ENCODE measurements around the gene TTC28. TPM values are rescaled to one million over a fixed set of nuclear protein-coding genes. Genes with fewer than 3 reads are reported as not detected.

Gene TTC28
- polyA plus RNA-seq, 1 donor from 2014 or later, result 14.8 TPM

- Histone ChIP-seq H3K9ac (ENCODE audit: low read length) (no peak overlapping the region), H3K9me2 (ENCODE audit: insufficient read depth, low read length) (no peaks in the 10 kb centered on the region), H3K4me2 (ENCODE audit: low read length) (no peak overlapping the region), H3K79me2 (replicated peaks; ENCODE audit: insufficient read depth, low read length) (no peaks in the 10 kb centered on the region), H3K4me3 (ENCODE audit: low read length) (no peak overlapping the region), H3K27me3 (ENCODE audit: insufficient read depth, low read depth, low read length) (no peaks in the 10 kb centered on the region), H2AFZ (ENCODE audit: low read depth, low read length) (no peak overlapping the region), H3K36me3 (ENCODE audit: insufficient read depth, low read length) (no peaks in the 10 kb centered on the region), H3F3A (ENCODE audit: insufficient read depth, low read length, poor library complexity, severe bottlenecking) (no peaks in the 10 kb centered on the region), H3K9me3 (ENCODE audit: low read length) (no peaks in the 10 kb centered on the region), H4K20me1 (ENCODE audit: insufficient read depth) (no peaks in the 10 kb centered on the region), H3K27ac (ENCODE audit: low read length) (no peak overlapping the region)
- TF ChIP-seq MXI1 (conservative IDR thresholded peaks at IDR 0.05; ENCODE audit: poor library complexity, severe bottlenecking) (no peak), EP300 (conservative IDR thresholded peaks at IDR 0.05; ENCODE audit: poor library complexity, severe bottlenecking) (no peak), SMC3 (conservative IDR thresholded peaks at IDR 0.05; ENCODE audit: poor library complexity) (no peak), EZH2 (IDR thresholded peaks at IDR 0.05; ENCODE audit: borderline replicate concordance, insufficient read depth, low read length, poor library complexity, severe bottlenecking) (no peak), RAD21 (conservative IDR thresholded peaks at IDR 0.05) (no peak), POLR2AphosphoS5 (IDR thresholded peaks at IDR 0.05) (no peak), TAF1 (IDR thresholded peaks at IDR 0.05; ENCODE audit: low read depth) (no peak)
- TF ChIP-seq, protein P1, sequence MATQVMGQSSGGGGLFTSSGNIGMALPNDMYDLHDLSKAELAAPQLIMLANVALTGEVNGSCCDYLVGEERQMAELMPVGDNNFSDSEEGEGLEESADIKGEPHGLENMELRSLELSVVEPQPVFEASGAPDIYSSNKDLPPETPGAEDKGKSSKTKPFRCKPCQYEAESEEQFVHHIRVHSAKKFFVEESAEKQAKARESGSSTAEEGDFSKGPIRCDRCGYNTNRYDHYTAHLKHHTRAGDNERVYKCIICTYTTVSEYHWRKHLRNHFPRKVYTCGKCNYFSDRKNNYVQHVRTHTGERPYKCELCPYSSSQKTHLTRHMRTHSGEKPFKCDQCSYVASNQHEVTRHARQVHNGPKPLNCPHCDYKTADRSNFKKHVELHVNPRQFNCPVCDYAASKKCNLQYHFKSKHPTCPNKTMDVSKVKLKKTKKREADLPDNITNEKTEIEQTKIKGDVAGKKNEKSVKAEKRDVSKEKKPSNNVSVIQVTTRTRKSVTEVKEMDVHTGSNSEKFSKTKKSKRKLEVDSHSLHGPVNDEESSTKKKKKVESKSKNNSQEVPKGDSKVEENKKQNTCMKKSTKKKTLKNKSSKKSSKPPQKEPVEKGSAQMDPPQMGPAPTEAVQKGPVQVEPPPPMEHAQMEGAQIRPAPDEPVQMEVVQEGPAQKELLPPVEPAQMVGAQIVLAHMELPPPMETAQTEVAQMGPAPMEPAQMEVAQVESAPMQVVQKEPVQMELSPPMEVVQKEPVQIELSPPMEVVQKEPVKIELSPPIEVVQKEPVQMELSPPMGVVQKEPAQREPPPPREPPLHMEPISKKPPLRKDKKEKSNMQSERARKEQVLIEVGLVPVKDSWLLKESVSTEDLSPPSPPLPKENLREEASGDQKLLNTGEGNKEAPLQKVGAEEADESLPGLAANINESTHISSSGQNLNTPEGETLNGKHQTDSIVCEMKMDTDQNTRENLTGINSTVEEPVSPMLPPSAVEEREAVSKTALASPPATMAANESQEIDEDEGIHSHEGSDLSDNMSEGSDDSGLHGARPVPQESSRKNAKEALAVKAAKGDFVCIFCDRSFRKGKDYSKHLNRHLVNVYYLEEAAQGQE (IDR thresholded peaks at IDR 0.05; ENCODE audit: borderline replicate concordance), result no peak
- TF ChIP-seq, protein P2, sequence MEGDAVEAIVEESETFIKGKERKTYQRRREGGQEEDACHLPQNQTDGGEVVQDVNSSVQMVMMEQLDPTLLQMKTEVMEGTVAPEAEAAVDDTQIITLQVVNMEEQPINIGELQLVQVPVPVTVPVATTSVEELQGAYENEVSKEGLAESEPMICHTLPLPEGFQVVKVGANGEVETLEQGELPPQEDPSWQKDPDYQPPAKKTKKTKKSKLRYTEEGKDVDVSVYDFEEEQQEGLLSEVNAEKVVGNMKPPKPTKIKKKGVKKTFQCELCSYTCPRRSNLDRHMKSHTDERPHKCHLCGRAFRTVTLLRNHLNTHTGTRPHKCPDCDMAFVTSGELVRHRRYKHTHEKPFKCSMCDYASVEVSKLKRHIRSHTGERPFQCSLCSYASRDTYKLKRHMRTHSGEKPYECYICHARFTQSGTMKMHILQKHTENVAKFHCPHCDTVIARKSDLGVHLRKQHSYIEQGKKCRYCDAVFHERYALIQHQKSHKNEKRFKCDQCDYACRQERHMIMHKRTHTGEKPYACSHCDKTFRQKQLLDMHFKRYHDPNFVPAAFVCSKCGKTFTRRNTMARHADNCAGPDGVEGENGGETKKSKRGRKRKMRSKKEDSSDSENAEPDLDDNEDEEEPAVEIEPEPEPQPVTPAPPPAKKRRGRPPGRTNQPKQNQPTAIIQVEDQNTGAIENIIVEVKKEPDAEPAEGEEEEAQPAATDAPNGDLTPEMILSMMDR (IDR thresholded peaks at IDR 0.05; ENCODE audit: poor library complexity, severe bottlenecking), result no peak
These were observed 363.6 kb downstream of the TTC28 start for GRCh38 chr22:28316014-28316413.

DNA sequence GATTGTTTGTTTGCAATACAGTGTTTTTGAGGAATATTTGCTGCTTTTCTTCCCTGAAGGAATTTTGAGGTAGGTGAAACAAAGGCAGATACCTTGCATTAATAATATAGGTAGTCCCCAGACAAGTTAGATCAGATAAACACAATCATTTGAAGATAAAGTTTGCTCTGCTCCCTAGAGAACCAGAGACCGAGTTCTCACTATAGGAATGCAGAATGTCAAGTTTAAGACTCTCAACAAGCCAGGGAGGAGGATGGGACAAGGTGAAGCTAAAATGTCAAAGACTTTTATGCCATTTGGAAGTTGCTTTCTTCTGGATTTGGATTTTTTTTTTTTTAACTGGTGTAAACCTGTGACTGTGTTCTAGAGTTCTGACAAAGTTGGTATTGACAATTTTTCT, 364.7 kb downstream of the TTC28 start:
- H3K9me2 ChIP-seq (ENCODE audit: insufficient read depth, low read length), result no peaks in the 10 kb centered on the region
- no peaks in the 10 kb centered on the region for H4K20me1 ChIP-seq (ENCODE audit: insufficient read depth)
- TF ChIP-seq MXI1 (conservative IDR thresholded peaks at IDR 0.05; ENCODE audit: poor library complexity, severe bottlenecking) (no peak), POLR2AphosphoS5 (IDR thresholded peaks at IDR 0.05) (no peak), EZH2 (IDR thresholded peaks at IDR 0.05; ENCODE audit: borderline replicate concordance, insufficient read depth, low read length, poor library complexity, severe bottlenecking) (no peak), RAD21 (conservative IDR thresholded peaks at IDR 0.05) (no peak)
- H3K27me3 ChIP-seq (ENCODE audit: insufficient read depth, low read depth, low read length), result no peaks in the 10 kb centered on the region
- H3K4me3 ChIP-seq (ENCODE audit: low read length), result no peak overlapping the region
- no peaks in the 10 kb centered on the region for H3K36me3 ChIP-seq (ENCODE audit: insufficient read depth, low read length)
- H2AFZ ChIP-seq (ENCODE audit: low read depth, low read length), result no peak overlapping the region
- H3F3A ChIP-seq (ENCODE audit: insufficient read depth, low read length, poor library complexity, severe bottlenecking), result no peaks in the 10 kb centered on the region
- no peak overlapping the region for H3K4me2 ChIP-seq (ENCODE audit: low read length)
- no peak overlapping the region for H3K27ac ChIP-seq (ENCODE audit: low read length)
- H3K9ac ChIP-seq (ENCODE audit: low read length), result no peak overlapping the region
- H3K79me2 ChIP-seq (replicated peaks; ENCODE audit: insufficient read depth, low read length), result no peaks in the 10 kb centered on the region
- H3K9me3 ChIP-seq (ENCODE audit: low read length), result no peaks in the 10 kb centered on the region

Data from neural cell (in vitro differentiated cells).